Fibroblast of villous mesenchyme (primary cell): ENCODE data around the gene TMEM256. TPM values are rescaled to one million over a fixed set of nuclear protein-coding genes. Genes with fewer than 3 reads are reported as not detected.

Experiments used
- DNase-seq: peaks from one replicate; pipeline ENCODE4 v3.0.0-alpha.2; 2010; ENCODE audit warnings: low read depth
- H3K4me3 ChIP-seq: 2 replicates; pipeline ENCODE4 v1.5.1; 2011; ENCODE audit warnings: low read depth, mild to moderate bottlenecking, low read length
- CTCF ChIP-seq: IDR thresholded peaks from 2 replicates; pipeline ENCODE4 v1.5.1; 2012; ENCODE audit warnings: low read depth, mild to moderate bottlenecking, low read length; ENCODE audit not compliant: insufficient read depth
- total RNA-seq: library from RNA; depleted of rRNA; stranded (reverse); fragments of >200 nt; gene quantifications from 2 replicates; pipeline ENCODE4 v1.2.3, GENCODE V29; 2012

The TMEM256 gene
- total RNA-seq, 1 donor = 162 TPM

- no peak for DNase-seq
- no peak for TF ChIP-seq CTCF
These were observed 5.0 kb upstream of the TMEM256 start for GRCh38 chr17:7408863-7409262.

GRCh38 chr17:7408252-7408727 lies 4.4 kb upstream of the TMEM256 start:
- no peak for DNase-seq
- H3K4me3 ChIP-seq = no peak overlapping the region
- no peak for TF ChIP-seq CTCF

More at GRCh38 chr17:7408863-7409262, 5.0 kb upstream of the TMEM256 start:
- H3K4me3 ChIP-seq = no peak overlapping the region

- no peak within 1 kb of the TSS for H3K4me3 ChIP-seq
- TF ChIP-seq CTCF = no peak
- no peak for DNase-seq
These were observed 3.8 kb upstream of the TMEM256 start, which contains the start of gene NLGN2 for GRCh38 chr17:7407485-7408251. Gene NLGN2 (plus strand): TSS chr17:7407845. CDS start chr17:7408256, 411 bp downstream.

- no peak for DNase-seq
- TF ChIP-seq CTCF = no peak
- no peak overlapping the region for H3K4me3 ChIP-seq
These were observed 3.2 kb upstream of the TMEM256 start for GRCh38 chr17:7407082-7407481.

GRCh38 chr17:7406235-7406825 lies 2.4 kb upstream of the TMEM256 start:
- TF ChIP-seq CTCF = no peak
- no peak for DNase-seq
- H3K4me3 ChIP-seq = peak overlapping the region; percentile 83

GRCh38 chr17:7405350-7406234 lies 1.7 kb upstream of the TMEM256 start:
- TF ChIP-seq CTCF = no peak
- H3K4me3 ChIP-seq = peak overlapping the region; percentile 83
- peak; percentile 13 for DNase-seq
